Activated T-cell treated with anti-CD3 and anti-CD28 coated beads, Interleukin-2, amount 50 U/mL, for 4 hours (primary cell): ENCODE results near the gene GPR78. TPM values are rescaled to one million over a fixed set of nuclear protein-coding genes. Genes with fewer than 3 reads are reported as not detected.

Source experiments
- total RNA-seq, 3 donors: library from RNA; stranded (reverse); gene quantifications; one replicate each; pipeline ENCODE4 v1.2.1, GENCODE V29; 2021

Gene GPR78
- total RNA-seq, 3 donors from 2014 or later: not detected

Other genes starting within 250 kb of the GPR78 start
- 10 to 100 TPM; 20.1 to 35.8 (median 20.6) TPM for gene ACOX3, start 139.7 kb upstream of the GPR78 start, total RNA-seq
- gene TRMT44, start 139.6 kb upstream of the GPR78 start, total RNA-seq: 10 to 100 TPM; 35.7 to 41.5 (median 41.0) TPM
- not detected for gene CPZ, start 12.4 kb downstream of the GPR78 start, total RNA-seq